Colonic mucosa (tissue), 4 donors: ENCODE data around the gene DMXL1. TPM values are rescaled to one million over a fixed set of nuclear protein-coding genes. Genes with fewer than 3 reads are reported as not detected.

ENCODE experiments used
- DNase-seq: peaks from one replicate; pipeline ENCODE4 v3.0.0-alpha.2; 2020
- H3K27ac ChIP-seq: fragments of 200-600 bp; one replicate; pipeline ENCODE4 v1.8.0; 2021
- H3K27me3 ChIP-seq: fragments of 200-600 bp; one replicate; pipeline ENCODE4 v1.8.0; 2021
- H3K36me3 ChIP-seq: fragments of 200-600 bp; one replicate; pipeline ENCODE4 v1.8.0; 2021
- H3K4me1 ChIP-seq: fragments of 200-600 bp; one replicate; pipeline ENCODE4 v1.8.0; 2021; ENCODE audit warnings: mild to moderate bottlenecking
- H3K4me3 ChIP-seq: fragments of 200-600 bp; one replicate; pipeline ENCODE4 v1.8.0; 2021
- H3K9ac ChIP-seq, 2 donors: one replicate each; pipeline ENCODE4 v1.7.0; 2013; ENCODE audit warnings: control low read depth in 2 of 2, low read depth in 2 of 2, low read length in 2 of 2
- H3K9me3 ChIP-seq: fragments of 200-600 bp; one replicate; pipeline ENCODE4 v1.8.0; 2021
- intact Hi-C: fragments of 100-400 bp; cut with DNase I; formaldehyde crosslinking; loops from one replicate; pipeline ENCODE4 v1.14.1; 2022
- total RNA-seq, 2 donors: library from RNA; stranded (reverse); fragmentation: NEBNext Ultra II Directional in 1 of 2; extraction: Animal tissue kit (Norgen Biotek cat#: 25700) in 1 of 2; gene quantifications; one replicate each; pipeline ENCODE4 v1.2.1, GENCODE V29; 2021
- TF ChIP-seq, protein P1 (sequence below): fragments of 200-600 bp; IDR thresholded peaks from one replicate; pipeline ENCODE4 v1.8.0; 2022; ENCODE audit warnings: antibody characterized with exemption, mild to moderate bottlenecking
- donor health status: healthy.
- donor health status: DM: no; HTN: no; CAD: no.
- donor health status: DM: no; HTN: no; CAD: no.

The DMXL1 gene
- total RNA-seq, 2 donors from 2014 or later: 28.7 to 38.3 TPM

DNA sequence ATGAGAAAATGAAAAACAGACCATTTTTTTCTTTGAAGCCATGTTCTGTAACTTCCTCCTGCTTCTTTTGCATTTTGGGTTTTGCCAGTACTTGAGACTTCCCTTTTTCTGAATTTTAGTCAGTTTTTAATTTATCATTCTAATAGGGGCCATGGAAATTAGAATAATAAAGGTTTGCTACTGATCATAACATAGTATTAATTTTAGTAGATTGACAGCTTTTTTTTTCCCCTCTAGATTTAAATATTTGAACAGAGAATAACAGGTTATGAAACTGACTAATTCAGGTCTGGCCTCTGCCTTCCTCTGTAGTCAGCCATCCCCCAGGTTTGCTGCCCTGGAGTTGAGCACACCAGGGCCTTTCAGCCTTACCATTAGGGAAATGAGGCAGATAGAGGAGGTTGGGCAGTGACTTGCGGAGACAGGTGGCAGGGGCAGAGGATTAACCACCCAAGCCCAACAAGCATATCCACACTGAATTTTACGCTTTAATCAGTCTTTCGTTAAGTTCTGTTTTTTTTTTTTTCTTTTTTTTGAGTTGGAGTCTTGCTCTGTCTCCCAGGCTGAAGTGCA, 204.8 kb downstream of the DMXL1 start:
- peaks cover 5% of the 10 kb centered on the region for H3K4me1 ChIP-seq
- H3K27ac ChIP-seq: peak overlapping the region; percentile 46
- H3K9me3 ChIP-seq: no peaks in the 10 kb centered on the region
- no peaks in the 10 kb centered on the region for H3K27me3 ChIP-seq
- intact Hi-C loops: no loop called here
- TF ChIP-seq, protein P1, sequence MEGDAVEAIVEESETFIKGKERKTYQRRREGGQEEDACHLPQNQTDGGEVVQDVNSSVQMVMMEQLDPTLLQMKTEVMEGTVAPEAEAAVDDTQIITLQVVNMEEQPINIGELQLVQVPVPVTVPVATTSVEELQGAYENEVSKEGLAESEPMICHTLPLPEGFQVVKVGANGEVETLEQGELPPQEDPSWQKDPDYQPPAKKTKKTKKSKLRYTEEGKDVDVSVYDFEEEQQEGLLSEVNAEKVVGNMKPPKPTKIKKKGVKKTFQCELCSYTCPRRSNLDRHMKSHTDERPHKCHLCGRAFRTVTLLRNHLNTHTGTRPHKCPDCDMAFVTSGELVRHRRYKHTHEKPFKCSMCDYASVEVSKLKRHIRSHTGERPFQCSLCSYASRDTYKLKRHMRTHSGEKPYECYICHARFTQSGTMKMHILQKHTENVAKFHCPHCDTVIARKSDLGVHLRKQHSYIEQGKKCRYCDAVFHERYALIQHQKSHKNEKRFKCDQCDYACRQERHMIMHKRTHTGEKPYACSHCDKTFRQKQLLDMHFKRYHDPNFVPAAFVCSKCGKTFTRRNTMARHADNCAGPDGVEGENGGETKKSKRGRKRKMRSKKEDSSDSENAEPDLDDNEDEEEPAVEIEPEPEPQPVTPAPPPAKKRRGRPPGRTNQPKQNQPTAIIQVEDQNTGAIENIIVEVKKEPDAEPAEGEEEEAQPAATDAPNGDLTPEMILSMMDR: no peak
- no peaks in the 10 kb centered on the region for H3K36me3 ChIP-seq
- no peak overlapping the region for H3K9ac ChIP-seq
- DNase-seq: no peak
- H3K4me3 ChIP-seq: no peak overlapping the region

DNA sequence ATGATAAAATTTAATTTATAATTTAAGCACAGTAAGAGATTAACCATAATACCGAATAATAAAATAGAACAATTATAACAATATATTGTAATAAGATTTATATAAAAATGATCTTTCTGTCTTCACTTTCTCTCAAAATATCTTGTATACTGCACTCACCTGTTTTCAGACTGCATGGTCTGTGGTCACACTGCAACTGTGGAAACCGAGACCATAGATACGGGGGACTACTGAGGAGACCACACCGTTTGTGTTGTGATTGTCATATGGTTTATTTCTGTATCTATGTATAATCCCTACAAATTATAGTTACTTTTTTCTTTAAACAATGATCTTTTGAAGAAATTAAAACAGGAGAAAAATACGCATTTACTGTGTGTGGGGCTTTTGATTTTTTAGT, 206.1 kb downstream of the DMXL1 start:
- Histone ChIP-seq H3K36me3 (no peaks in the 10 kb centered on the region), H3K27ac (no peak overlapping the region), H3K4me3 (no peak overlapping the region), H3K9ac (no peak overlapping the region), H3K27me3 (no peaks in the 10 kb centered on the region), H3K4me1 (peaks cover 5% of the 10 kb centered on the region), H3K9me3 (no peaks in the 10 kb centered on the region)
- no peak for DNase-seq
- TF ChIP-seq, protein P1: no peak
- intact Hi-C loops: no loop called here

DNA sequence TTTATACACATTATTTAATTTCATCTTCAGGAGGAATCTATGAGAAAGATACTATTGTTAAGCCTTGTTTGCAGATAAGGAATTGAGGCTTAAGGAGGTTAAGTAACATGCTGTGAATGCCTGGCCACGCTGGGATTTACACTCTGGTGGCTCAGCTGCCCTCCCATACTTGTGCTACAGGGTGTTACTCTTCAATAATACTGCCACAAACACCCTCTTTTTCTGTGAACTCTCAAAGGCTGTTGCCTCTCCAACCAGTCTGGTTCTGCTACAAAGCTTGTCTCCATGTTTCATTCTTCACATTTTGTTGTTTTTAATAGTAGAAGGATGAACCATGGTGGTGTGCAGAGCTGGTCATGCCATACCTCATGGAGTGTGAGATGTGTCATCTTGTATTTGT, 208.2 kb downstream of the DMXL1 start:
- DNase-seq: no peak
- H3K36me3 ChIP-seq: no peaks in the 10 kb centered on the region
- no peak overlapping the region for H3K27ac ChIP-seq
- TF ChIP-seq, protein P1: no peak
- H3K27me3 ChIP-seq: no peaks in the 10 kb centered on the region
- H3K9me3 ChIP-seq: no peaks in the 10 kb centered on the region
- intact Hi-C loops: no loop called here
- peaks cover 2% of the 10 kb centered on the region for H3K4me1 ChIP-seq
- H3K9ac ChIP-seq: no peak overlapping the region
- H3K4me3 ChIP-seq: no peak overlapping the region

DNA sequence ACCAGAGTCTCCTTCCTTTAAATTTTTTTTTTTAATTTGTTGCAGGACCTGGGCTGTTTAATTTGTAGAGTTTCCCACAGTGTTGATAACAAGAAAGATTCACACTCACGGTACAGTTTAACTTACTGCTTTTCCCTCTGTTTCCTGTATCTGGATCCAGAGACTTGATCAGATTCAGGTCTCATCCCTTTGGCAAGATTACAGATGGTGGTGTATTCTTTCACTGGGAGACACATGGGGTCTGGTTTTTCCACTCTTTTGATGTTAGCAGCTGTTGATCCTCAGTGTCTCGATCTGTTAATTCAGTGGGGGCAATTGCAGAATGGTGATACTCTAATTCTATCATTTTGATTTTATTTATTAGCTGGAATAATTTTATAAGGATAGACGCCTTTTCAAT, 209.5 kb downstream of the DMXL1 start:
- Histone ChIP-seq H3K36me3 (no peaks in the 10 kb centered on the region), H3K27ac (no peak overlapping the region), H3K9me3 (no peaks in the 10 kb centered on the region), H3K9ac (no peak overlapping the region), H3K4me3 (no peak overlapping the region), H3K27me3 (no peaks in the 10 kb centered on the region), H3K4me1 (no peaks in the 10 kb centered on the region)
- no peak for DNase-seq
- intact Hi-C loops: no loop called here
- TF ChIP-seq, protein P1: no peak

DNA sequence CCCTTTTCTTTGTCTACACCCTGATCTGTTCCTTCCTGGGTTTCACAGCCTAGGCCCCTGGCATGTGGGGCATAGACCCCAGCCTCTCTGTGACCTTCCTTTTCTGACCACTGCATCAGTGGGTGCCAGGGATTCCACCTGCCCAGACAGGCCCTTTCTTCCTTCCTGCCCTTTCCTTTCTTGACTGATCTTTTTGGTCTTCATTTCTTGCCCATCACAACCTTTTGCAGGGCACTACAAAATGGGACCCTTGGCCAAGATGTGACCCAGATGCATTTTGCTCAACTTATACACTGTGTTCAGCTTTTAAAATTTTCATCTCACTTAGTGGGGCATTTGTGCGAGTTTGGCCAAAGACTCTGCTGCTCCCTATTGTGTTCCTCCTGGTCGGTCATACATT, 211.7 kb downstream of the DMXL1 start:
- TF ChIP-seq, protein P1: no peak
- Histone ChIP-seq H3K27ac (no peak overlapping the region), H3K9ac (no peak overlapping the region), H3K4me3 (no peak overlapping the region), H3K36me3 (no peaks in the 10 kb centered on the region), H3K27me3 (no peaks in the 10 kb centered on the region), H3K9me3 (no peaks in the 10 kb centered on the region), H3K4me1 (peaks cover 3% of the 10 kb centered on the region)
- DNase-seq: no peak
- intact Hi-C loops: no loop called here
